GM19238 (cell line): Measurements from ENCODE around the gene GDI1.
A peak's percentile ranks its signal among the peaks of the same experiment; 100 is the strongest.

Experiments
- DNase-seq: peaks from one replicate; pipeline ENCODE4 v3.0.0; 2011; ENCODE audit warnings: low spot score; ENCODE audit not compliant: insufficient read length

The GDI1 gene

DNA sequence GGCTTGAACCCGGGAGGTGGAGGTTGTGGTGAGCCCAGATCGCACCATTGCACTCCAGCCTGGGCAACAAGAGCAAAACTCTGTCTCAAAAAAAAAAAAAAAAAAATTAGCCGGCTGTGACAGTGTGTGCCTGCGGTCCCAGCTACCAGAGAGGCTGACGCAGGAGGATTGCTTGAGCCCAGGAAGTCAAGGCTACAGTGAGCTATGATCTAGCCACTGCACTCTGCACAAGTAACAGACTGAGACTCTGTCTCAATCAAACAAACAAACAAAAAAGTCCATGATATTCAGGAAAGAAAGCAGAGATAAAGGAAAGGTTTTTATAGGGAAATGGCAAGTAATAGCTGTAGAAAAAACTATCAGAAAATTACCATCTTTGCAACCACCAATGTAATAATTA, 44.2 kb downstream of the GDI1 start:
- no peak for DNase-seq

GRCh38 chrX:154481911-154482601, 45.1 kb downstream of the GDI1 start:
- no peak for DNase-seq

DNA sequence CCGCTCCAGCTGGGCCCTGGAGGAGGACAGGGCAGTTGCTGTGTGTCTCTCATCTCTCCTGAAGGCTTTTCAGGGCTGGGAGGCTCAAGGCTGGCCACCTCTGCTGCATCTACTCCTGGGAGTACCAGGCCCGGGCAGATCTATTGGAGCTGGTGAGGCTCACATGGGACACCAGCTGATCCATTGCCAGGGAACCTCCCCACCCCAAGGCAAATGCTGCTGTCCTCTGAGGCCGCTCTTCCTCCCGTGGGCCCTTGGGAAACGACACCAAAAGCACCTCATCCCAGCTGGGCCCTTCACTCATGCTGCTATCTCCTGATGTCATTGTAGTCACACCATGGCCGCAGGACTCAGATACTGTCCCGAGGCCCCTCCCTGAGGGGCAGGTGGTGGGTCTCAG, 45.8 kb downstream of the GDI1 start:
- DNase-seq: no peak

DNA sequence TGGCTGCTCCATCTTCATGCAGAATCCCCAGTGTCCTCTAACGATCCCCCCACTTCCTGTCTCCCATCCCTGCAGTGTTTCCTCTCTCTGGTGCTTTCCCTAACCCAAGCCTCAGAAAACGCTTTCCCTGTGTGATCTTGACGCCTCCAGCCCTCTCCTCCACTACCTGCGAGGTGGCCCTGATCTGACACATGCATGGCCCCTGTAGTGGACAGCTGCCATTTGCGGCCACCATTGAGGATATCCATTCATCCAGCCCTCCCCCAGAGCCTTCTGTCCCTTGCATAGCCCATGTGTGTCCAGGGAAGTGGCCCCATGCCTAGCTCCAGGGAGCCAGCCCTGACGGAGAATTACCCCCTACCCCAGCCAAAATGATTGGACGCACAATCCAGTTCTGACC, 46.4 kb downstream of the GDI1 start:
- DNase-seq: no peak

GRCh38 chrX:154484255-154485149, 47.5 kb downstream of the GDI1 start:
- no peak for DNase-seq

DNA sequence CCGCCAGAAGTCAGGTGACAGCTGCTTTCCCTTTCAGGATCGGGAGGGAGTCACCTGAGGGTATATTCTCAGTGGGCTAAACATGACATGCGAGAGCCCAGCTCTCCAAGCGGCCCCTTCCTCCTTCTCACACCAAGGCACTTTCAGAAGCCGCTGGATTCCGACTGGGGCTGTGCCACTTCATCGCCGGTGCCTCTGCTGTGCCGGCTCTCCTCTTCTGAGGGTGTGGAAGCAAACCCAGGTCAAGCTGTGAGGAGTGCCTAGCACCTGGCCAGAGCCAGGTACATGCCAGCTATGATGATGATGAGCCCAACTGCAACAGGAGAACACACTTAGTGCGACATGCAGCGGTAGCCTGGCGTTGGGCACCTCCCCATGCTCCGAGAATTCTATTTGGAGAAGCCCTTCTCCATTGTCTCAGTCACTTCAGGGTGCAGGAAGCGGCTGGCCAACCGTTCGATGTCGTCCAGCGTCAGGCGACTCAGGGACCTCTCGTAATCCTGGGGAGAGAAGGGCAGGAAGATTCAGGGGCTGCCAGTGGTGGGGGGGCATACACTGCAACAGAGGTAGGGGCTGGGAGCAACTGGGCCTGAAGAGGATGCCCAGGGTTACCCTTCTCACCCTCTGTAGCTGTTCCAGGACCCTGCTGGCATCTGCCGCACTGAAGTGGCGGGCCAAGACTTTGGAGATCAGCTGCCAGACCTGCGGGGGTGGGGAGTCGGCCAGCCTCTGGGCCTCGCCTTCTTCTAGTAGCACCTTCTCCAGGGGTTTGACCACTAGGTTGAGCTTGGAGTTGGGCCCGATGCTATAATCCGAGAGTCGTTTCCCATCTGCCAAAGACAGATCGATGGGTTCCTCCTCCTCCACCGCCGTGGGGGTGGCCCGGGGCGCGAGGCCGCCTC, 48.4 kb downstream of the GDI1 start:
- DNase-seq: no peak

DNA sequence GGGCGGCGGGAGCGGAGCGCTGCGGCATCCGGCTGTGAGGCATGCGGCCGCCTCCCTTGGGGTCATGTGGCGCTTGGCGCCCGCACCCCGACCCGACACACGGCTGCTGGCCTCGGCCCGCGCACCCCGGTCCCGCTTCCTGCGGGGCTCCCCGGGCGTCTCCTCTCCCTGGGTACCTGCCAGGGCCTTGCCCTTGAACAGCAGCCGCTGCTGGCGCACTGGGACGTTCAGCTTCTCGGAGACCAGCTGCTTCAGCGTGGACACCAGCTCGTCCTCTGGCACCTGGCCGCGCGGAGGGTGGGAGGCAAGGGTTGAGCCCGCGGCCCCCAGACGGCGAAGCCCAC, 49.1 kb downstream of the GDI1 start:
- DNase-seq: peak; percentile 39

DNA sequence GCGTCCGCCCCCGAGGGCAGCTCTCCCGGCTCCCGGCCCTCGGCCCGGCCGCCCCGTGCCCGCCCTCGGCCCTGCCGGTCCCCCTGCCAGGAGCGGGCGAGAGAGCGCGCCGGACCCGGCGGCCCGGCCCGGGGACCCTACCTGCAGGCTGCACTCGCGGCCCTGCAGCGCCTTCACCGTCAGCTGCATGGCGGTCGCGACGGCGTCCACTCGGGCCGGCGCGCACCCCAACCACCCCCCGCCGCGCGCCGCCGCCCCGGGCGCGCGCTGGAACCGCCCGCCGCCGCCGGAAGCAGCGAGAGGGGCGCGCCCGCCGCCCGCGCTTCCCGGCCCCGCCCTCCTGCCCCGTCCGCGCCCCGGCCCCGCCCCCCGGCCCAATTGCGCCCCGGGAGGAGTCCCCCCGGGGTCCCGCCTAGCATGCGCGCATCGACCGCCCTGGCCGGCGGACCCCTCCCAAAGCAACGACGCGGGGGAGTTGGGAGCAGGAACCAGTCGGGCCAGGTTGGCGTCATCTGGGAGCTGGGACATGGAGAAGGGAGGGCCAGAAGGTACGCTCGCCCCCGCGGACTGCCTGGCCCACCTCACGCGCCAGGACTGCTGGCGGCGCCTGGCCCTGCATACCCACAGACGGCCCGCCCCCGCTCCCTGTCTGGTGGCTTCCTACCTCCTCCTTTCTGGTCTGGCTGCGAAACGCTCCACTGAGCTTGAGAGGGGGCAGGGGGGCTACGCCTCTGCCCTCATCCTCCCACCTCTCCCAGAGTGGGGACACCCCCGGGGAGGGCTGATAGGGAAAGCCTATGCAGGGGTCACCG, 49.6 kb downstream of the GDI1 start, which contains the start of gene UBL4A:
UBL4A (minus strand) TSS at position 220 of the 812 bp plus-strand sequence; CDS start at position 189, 31 bp downstream.
- DNase-seq: peak; percentile 62

DNA sequence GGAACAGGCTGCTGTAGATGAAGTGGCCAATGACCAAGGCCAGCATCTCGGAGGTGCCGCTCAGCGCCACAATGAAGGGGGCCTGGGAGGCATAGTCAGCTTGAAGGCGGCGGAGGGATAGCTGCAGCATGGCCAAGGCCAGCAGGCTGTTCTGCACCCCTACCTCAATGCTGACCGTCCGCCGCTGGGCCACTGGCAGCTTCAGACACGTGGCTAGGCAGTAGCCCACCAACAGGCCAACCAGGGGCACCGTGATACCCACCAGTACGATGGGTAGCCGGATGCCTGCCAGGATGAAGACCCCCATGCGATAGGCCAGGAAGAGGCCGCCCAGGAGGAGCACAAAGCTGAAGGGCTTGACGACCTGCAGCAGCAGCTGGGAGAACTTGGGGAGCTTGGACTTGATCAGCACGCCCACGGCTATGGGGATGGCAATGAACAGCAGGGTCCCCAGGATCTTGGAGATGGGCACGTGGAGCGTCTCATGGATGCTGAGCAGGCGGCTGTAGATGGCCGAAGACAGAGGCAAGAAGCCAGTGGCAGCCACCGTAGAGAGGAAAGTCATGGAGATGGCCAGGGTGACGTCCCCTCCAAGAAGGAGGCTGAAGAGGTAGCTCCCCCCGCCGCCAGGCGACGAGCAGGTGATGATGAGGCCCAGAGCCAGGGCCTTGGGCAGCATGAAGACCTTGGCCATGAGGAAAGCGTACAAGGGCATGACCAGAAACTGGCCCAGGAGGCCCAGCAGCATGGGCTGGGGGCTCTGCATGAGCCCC, 50.8 kb downstream of the GDI1 start:
- DNase-seq: no peak

GRCh38 chrX:154488336-154489075, 51.6 kb downstream of the GDI1 start:
- DNase-seq: no peak

- no peak for DNase-seq
These were observed 52.2 kb downstream of the GDI1 start for GRCh38 chrX:154489182-154489581.

GRCh38 chrX:154490021-154490413, 53.1 kb downstream of the GDI1 start:
- no peak for DNase-seq

DNA sequence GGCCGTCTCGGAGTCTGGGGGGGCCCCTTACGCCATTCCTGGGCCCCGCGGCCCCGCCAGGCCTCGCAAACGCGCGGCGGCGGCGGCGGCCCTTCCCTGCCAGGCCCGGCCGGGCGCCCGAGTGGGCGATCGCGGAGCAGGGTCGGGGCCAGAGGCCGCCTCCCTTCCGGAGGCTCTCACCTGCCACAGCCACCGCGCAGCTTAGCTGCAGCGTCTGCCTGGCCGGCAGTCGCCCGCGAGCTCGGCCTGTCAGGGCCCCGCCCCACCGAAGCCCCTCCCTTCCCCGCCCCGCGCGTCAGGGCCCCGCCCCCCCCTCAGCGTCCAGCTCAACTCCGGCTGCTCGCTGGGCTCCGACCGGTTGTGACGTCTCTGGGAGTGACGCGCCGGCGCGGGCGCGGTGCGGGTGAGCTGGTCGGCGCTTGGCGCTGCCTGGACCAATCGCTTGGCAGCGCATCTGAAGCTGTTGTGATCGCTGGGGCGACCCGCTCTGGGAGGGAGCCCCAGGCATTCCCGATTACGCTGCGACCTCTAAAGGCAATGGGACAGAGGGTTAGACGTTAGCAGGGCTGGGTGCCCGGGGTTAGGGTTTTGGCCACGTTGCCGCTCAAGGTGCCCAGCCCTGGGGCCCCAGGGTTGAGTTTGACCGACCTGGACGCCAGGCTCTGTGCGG, 53.6 kb downstream of the GDI1 start, which contains the start of gene SLC10A3:
SLC10A3 (minus strand) TSS at position 216 of the 670 bp plus-strand sequence. CDS start 1,689 bp downstream, outside the sequence.
- peak; percentile 89 for DNase-seq
